GM21526 (cell line): ENCODE results near the gene MAST4.
A peak's percentile ranks its signal among the peaks of the same experiment; 100 is the strongest.
"Not testable (repeated sequence)": the region's sequence is repeated elsewhere in the genome, so short reads cannot be mapped to it uniquely, and the experiment has no call there.

Experiments used
- ATAC-seq: cut with Tn5 transposase; IDR thresholded peaks from one replicate; pipeline ENCODE4 v1.9.1; 2021; ENCODE audit warnings: moderate library complexity; ENCODE audit not compliant: unreplicated experiment, low FRiP score

The MAST4 gene

DNA sequence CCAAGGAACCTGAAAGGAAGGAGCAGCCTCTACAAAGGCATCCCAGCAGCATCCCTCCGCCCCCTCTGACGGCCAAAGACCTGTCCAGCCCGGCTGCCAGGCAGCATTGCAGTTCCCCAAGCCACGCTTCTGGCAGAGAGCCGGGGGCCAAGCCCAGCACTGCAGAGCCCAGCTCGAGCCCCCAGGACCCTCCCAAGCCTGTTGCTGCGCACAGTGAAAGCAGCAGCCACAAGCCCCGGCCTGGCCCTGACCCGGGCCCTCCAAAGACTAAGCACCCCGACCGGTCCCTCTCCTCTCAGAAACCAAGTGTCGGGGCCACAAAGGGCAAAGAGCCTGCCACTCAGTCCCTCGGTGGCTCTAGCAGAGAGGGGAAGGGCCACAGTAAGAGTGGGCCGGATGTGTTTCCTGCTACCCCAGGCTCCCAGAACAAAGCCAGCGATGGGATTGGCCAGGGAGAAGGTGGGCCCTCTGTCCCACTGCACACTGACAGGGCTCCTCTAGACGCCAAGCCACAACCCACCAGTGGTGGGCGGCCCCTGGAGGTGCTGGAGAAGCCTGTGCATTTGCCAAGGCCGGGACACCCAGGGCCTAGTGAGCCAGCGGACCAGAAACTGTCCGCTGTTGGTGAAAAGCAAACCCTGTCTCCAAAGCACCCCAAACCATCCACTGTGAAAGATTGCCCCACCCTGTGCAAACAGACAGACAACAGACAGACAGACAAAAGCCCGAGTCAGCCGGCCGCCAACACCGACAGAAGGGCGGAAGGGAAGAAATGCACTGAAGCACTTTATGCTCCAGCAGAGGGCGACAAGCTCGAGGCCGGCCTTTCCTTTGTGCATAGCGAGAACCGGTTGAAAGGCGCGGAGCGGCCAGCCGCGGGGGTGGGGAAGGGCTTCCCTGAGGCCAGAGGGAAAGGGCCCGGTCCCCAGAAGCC lies 569.6 kb downstream of the MAST4 start:
- ATAC-seq = peak; percentile 90

DNA sequence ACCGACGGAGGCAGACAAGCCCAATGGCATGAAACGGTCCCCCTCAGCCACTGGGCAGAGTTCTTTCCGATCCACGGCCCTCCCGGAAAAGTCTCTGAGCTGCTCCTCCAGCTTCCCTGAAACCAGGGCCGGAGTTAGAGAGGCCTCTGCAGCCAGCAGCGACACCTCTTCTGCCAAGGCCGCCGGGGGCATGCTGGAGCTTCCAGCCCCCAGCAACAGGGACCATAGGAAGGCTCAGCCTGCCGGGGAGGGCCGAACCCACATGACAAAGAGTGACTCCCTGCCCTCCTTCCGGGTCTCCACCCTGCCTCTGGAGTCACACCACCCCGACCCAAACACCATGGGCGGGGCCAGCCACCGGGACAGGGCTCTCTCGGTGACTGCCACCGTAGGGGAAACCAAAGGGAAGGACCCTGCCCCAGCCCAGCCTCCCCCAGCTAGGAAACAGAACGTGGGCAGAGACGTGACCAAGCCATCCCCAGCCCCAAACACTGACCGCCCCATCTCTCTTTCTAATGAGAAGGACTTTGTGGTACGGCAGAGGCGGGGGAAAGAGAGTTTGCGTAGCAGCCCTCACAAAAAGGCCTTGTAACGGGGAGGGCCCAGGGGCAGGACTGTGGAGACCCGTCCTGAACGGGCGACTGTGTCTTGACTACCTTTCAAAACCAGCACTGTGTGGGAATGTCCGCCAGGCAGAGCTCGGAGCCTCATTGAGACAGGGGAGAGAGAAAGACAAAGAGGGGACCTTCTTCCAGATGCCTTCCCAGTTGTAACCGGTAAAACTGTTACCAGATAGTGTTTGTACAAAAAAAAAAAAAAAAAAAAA lies 570.5 kb downstream of the MAST4 start:
- ATAC-seq = peak; percentile 43

DNA sequence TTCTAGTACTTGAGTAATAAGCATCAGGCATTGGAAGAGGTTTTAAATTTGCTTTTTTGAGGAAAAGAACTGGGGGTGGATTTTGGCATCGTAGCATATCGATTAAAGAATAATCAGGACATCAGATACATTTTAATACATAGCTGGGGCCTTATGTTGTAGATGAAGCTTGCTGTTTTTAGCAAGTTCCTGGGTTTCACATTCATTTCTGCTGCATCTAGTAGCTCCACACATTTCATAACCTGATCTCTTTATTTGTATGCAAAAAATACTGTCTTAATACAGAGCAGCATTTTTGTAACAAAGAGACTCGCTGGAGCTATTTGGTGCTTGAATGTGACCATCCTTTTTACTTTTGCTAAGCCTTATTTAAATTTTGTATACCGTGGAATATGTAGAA lies 571.9 kb downstream of the MAST4 start:
- ATAC-seq = no peak

DNA sequence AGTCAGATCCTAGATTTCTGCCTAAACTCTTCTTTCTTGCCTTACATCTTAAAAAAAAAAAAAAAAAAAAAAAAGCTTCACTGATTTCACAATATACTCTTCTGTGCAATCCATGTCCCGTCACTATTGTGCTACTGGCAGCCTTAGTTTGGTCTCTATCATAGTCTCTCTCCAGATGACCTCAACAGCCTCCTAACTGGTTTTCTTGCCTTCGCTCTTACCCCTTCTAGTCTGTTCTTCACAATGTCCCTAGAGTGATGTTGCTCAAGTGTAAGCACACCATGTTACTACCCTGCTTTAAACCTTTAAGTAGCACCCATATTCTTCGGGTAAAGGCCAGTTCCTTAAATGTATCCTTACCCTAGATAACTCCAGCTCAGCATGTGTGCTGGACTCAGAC lies 574.6 kb downstream of the MAST4 start:
- ATAC-seq = no peak

DNA sequence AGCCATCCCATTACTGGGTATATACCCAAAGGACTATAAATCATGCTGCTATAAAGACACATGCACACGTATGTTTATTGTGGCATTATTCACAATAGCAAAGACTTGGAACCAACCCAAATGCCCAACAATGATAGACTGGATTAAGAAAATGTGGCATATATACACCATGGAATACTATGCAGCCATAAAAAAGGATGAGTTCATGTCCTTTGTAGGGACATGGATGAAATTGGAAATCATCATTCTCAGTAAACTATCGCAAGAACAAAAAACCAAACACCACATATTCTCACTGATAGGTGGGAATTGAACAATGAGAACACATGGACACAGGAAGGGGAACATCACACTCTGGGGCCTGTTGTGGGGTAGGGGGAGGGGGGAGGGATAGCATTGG lies 577.2 kb downstream of the MAST4 start:
- not testable (repeated sequence) for ATAC-seq

DNA sequence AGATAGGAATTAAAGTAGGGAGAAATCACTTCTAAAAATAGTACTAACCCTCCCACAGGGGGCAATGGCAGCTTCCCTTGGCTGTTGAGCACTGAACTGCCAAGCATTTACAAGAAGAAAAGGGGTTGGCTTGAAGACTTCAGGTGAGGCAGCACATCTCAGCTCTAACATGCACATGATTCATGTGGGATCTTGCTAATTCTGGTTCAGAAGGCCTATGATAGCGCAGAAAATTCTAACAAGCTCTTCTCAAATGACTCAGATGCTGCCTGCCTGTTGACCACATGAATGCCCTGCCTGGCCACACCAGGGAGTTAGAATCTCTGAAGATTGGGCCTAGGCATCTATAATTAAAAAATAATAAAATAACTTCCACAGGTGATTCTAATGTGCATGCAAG lies 577.8 kb downstream of the MAST4 start:
- ATAC-seq = no peak

DNA sequence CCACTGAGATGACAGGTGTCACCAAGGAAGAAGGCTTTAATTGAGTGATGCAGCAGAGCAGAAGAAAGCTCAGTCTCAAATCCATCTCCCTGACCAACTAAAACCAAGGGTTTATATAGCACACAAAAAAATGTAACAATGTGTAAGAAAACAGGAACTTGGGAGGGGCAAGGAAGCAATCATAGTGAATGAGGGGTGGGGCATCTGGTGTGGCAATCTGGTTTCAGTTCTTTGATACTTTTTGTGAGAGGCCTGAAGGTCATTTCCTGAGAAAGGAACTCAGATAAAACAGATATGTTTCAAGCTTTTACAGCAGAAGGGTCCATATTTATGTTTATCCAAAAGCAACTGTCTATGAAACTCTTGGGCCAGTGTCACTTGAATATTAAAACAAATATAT lies 580.7 kb downstream of the MAST4 start:
- ATAC-seq = no peak

DNA sequence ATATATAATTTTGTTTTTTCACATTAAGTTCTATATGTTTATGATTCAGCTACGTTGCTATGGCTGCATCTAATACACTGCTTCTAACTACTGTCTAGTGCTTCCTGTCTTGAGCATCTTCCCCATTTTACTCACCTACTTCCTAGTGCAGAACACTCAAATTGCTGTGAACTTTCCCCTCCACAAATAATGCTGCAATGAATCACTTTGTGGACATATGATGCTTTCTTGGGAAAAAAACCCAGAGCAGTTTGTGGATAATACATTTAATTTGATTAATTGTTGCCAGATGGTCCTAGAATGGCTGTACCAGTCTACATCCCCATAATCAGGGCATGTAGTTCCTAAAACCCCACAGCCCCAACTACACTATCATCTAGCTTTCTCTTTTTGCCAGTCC lies 581.9 kb downstream of the MAST4 start:
- no peak for ATAC-seq

DNA sequence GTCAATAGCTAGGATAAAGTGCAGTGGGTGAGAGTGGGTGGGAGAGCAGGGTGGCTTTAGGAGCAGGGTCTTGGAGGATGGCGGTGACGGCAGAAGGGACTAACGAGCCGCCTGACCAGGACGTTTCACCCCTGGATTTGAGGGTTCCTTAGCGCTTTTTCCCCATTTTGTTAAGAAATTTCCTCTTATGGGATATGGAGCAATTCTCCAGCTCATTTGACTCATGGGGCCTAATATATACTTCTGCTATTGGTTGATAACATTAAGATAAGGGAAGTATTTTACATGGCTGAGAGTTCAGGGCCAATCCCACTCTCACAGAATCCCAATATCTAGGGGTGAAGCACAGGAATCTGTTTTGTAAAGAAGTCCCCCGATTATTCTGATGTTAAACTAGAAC lies 582.8 kb downstream of the MAST4 start:
- ATAC-seq = no peak

DNA sequence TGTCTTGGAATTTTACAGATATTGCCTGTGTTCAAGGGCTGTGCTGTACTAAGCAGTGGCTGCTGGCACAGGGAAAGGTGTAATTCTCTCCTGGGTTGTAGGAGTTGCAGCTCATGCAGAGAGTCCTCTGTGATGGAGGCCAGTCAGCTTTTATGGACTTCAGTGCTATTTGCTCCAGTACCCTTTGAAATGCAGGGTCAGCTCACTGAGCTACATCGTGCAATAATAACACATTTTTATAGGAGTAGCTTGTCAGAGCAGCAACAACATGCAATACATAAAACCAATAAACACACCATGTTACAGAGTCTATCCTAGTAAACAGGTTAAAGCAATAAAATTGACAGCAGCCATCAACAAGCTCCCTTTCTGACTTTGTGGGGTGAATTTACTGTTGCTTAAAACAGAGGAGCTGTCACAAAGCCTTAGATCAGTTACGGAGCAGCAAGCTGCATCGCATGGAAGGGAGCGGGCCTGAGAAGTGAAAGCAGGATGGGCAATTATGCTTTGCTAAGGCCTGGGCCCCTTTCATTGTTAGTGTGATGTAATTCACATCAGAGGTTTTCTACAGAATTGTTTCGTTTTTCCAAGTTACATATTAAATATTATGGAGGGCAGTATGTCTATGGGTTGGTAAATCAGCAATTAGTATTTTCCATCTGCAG lies 583.6 kb downstream of the MAST4 start:
- no peak for ATAC-seq

DNA sequence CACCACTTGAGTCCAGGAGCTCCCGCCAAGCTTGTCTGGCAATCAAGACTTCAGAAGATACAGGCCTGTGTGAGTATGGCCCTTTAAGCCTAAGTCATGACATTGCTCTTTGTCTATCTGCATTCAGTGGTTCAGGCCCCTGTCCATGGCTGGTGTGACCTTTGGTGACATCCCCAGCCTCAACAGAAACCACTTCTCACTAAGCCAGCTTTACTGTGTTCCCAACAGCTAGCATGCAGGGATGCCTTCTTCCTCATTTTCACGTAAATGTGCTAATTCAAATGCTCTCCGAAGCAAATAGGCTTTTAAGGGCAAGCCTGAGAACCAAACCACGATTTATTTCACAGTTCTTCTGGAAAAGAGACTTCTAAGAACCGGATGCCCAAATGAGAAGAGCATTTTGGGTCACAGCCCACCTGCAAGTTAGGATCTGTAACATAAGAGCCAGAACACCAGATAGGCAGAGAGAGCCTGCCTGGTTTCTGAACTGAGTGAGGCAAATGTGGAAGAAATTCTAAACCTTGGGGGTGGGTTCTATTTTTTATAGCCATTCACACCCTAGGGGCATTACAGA lies 585.5 kb downstream of the MAST4 start:
- no peak for ATAC-seq

DNA sequence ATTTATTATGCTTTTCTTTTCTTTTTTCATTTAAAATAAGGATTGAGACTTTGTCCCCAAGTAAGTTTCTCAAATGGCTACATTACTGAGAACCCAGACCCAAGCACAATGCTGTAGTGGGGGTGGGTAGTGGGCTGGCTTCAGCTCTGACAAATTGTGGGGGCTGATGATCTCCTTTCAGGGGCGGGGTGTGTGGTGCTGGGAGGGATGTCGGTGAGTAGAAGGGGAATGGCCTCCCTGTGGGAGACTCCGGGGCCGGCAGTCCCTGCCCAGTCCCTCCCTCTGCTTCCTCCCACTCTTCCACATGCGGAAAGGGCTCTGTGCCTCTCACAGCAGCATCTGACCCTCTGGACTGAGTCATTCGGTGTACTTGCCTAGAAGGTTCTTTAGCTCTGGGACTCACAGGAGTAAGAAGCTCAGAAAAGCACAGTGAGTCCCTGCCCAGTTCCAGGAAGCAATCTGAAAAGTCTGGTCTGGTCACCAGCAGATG lies 586.2 kb downstream of the MAST4 start:
- ATAC-seq = no peak

DNA sequence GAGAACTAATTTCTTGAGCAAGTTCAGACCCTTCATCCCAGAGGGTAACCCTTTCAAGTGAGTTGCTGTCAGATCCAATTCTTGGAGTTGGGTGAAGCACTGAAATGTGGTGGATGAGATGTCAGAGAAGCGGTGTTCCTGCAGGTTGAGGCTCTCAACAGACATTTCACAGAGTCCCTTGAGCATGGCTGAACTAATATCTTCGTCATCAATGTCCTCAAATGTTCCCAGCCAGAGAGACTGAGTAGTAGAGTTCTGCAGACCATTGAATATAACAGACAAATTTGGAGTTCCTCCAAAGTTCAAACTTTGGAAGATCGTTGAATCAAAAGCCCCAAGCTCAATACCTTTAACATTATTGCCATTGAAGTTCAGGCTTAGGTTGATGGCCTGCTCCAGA lies 587.7 kb downstream of the MAST4 start:
- ATAC-seq = no peak

DNA sequence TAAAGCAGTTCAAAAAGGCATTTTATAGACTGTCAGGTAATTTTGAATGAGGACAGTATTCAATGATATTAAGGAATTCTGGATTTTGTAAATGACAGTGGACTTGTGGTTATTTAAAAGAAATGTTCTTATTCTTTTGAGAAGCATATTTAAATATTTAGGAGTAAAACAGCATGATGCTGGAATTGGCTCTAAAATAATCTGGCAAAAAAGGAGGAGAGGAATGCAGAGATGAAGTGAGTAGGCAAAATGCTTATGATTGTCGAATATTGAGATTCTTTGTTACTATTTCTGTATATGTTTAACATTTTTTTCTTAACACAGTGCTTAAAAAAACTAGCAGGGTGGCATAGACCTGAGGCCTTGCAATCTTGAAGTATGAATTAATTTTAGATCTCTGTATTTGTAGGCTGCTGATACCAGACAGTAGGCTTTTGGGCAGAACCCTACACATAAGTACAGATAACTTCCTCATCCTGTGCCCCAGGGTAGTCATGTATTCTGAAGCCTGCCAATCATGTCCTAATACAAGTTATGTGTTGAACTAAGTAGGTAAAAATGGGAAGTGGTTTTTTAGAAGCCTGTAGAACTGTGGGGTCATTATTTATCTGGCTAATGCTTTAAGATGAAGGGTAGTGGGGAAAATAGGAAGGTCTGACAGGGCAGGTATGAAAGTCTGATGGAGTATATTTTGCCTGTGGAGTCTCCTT lies 591.0 kb downstream of the MAST4 start:
- peak; percentile 68 for ATAC-seq

DNA sequence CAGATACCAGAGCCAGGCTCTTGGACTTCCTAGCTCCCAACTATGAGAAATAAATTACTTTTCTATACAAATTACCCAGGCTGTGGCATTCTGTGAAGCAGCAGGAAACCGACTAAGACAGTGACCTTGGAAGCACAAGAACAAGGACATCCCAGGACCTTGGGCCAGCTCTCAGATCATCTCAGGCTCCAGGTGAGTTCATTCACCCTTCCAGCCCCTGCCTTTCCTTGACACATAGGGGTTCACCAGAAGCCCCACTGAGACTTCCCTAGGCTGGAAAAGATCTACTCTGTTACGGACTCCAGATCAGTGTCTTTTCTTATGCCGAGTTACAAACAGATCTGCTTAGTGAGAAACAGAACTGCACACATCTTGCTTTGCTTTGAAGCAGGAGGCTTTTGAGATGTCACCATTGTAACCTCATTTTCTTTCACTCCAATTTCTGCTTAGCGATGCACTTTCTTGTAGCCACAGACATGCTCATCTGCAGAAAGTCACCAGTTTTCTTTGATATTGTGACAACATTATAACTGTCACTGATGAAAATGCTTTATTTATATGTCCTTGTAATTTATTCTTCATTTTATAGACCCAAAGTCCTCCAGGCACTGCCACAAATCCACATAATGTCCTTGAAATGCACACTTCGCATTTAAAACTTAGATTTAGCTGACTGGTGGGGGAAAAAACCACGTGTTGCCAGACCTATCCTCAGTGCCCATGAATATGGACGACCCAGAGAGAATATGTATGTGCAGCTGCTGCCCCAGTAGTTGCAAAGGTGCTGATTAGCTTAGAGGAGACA lies 592.3 kb downstream of the MAST4 start:
- no peak for ATAC-seq

DNA sequence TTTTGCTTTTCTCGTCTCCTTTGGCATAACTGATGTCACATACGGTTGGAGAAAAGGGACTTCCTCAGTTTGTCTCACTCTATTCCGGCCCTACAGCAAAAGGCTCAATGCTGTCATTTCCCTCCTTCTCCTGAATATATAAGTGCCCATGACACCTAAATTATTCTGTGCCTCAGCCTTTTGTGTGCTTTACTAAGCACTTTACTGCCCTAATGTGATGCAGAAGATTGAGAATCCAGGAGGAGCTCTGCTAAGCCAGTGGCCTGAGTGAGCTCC lies 592.8 kb downstream of the MAST4 start:
- ATAC-seq = no peak

DNA sequence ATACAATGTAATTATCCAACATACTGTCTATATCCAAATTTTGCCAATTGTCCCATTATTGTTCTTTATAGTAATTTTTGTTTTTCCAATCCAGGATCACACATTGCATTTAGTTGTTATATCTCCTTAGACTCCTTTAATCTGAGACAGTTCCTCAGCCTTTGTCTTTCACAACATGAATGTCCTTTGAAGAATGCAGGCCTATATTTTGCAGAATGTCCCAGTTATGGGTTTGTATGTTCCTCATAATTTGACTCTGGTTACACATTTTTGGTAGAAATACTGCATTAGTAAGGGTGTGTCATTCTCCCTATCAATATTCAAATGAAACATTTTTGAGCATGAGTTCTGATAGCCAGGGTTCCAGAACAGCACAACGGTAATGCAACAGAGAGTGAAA lies 593.7 kb downstream of the MAST4 start:
- ATAC-seq = no peak

DNA sequence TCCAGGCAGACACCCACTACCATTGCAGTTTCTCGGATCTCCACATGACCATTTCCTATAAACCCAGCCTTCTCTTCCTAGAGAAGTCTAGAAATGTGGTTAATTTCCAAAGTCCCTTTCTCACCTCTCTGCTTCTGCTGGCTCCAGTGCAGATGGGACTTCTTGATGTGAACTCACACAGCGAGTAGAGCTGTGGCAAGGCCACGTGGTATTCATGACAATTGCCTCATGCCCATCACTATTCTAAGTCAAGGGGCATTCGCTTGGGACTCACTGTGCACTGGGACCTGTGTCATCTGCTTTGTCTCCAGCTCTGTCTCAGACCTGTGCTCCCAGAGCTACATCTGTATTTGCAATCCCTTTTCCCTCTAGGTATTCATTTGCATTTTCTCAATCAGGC lies 594.2 kb downstream of the MAST4 start:
- no peak for ATAC-seq

DNA sequence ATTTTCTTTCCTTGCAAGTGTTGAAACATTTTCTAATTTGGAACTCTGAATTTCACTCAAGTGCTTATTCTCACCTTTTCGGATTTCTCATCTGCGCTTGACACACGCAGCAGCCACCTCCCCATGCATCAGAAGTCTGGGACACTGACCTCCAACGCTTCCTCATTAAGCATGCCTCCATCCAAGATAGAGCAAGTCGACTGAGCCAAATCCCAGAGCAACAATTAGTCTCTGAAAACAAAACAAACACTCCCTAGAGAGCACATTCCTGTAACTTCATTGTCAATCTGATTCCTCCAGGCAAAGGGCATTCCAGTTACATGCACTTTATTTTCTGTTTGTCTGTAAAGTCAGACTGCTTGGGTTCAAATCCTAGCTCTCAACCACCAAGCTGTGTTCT lies 594.7 kb downstream of the MAST4 start:
- no peak for ATAC-seq
